GM18502 (cell line): ENCODE results near the gene RFX1.
"Not testable (repeated sequence)": the region's sequence is repeated elsewhere in the genome, so short reads cannot be mapped to it uniquely, and the experiment has no call there.

Experiments
- ATAC-seq: cut with Tn5 transposase; IDR thresholded peaks from one replicate; pipeline ENCODE4 v1.9.1; 2021; ENCODE audit warnings: mild to moderate bottlenecking; ENCODE audit not compliant: unreplicated experiment, poor library complexity

Gene RFX1

DNA sequence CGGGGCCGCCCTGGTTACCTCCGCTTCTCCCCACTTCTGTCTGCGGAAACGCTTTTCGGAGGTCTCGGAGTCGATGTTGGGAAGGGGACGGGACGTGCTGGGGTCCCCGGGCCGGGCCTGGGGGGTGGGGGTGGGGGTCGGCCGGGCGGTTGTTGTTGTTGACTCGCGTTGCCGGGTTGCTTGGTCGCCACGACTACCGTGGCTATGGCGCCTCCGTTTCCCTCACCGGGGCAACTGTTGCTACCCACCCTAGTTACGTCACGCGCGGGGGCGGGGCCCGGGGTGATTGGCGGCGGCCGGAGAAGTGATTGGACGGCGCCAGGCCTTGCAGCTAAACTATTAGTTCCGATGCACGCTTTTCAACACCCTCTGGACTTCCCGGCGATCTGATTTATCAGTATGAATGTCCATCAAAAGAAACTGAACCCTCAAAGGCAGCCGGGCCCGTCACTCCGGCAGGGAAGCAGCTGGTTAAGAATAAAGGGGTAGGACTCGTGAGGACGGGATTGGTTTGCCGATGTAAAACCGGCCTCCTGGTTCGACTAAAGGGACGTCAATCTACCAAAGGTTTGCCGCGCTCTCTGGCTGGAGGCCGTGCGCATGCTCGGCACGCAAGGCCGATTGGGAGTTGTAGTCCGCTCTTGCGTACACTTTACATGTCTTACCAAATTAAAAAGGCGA, at the start of gene RFX1:
RFX1 (minus strand) TSS at position 236 of the 681 bp plus-strand sequence. CDS start 12,477 bp downstream, outside the sequence.
- ATAC-seq = peak; percentile 77

DNA sequence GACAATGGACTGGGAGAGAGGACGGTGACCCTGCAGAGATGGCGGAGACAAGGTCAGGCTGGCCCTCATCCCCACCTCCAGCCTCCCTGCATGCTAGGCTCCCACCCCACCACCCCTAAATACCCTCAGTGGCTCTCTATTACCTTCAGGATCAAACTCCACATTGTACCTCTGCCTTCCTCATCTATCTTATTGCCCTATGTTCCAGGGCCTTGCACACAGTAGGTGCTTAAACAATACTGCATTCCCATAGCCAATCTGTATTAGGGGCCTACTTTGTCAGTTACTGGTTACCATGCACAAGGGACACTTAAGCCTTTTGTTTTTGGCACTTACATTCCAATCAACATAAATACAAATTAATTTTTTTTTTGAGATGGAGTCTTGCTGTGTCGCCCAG, 49.3 kb upstream of the RFX1 start:
- no peak for ATAC-seq

- ATAC-seq = no peak
Observed at GRCh38 chr19:14054721-14055120, 48.6 kb upstream of the RFX1 start.

- ATAC-seq = no peak
Observed at GRCh38 chr19:14054099-14054498, 48.0 kb upstream of the RFX1 start.

- ATAC-seq = no peak
Observed at GRCh38 chr19:14053500-14053899, 47.4 kb upstream of the RFX1 start.

GRCh38 chr19:14053032-14053431, 46.9 kb upstream of the RFX1 start:
- no peak for ATAC-seq

DNA sequence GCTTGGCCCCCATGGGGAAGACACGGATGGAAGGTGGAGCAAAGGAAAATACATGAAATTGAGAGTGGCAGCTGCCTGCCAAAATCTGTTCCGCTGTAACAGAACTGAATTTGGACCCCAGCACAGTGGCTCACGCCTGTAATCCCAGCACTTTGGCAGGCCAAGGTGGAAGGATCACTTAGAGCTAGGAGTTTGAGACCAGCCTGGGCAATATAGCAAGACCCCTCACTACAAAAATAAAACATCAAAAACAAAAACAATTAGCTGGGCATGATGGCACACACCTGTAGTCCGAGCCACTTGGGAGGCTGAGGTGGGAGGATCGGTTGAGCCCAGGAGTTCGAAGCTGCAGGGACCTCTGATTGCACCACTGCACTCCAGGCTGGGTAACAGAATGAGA, 46.4 kb upstream of the RFX1 start:
- no peak for ATAC-seq

DNA sequence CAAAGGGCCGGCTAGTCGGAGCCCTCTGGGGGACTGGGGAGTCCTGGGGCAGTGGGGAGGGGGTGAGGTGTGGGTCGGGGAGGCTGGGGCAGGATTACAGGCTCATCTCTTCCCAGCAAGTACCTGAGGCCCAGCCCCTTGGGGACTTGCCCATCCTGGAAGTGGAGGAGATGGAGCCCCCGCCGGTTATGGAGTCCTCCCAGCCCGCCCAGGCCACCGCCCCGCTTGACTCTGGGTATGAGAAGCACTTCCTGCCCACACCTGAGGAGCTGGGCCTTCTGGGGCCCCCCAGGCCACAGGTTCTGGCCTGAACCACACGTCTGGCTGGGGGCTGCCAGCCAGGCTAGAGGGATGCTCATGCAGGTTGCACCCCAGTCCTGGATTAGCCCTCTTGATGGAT, 45.9 kb upstream of the RFX1 start:
- ATAC-seq = no peak

GRCh38 chr19:14050961-14051360, 44.8 kb upstream of the RFX1 start:
- ATAC-seq = not testable (repeated sequence)

GRCh38 chr19:14050512-14050911, 44.4 kb upstream of the RFX1 start:
- no peak for ATAC-seq

DNA sequence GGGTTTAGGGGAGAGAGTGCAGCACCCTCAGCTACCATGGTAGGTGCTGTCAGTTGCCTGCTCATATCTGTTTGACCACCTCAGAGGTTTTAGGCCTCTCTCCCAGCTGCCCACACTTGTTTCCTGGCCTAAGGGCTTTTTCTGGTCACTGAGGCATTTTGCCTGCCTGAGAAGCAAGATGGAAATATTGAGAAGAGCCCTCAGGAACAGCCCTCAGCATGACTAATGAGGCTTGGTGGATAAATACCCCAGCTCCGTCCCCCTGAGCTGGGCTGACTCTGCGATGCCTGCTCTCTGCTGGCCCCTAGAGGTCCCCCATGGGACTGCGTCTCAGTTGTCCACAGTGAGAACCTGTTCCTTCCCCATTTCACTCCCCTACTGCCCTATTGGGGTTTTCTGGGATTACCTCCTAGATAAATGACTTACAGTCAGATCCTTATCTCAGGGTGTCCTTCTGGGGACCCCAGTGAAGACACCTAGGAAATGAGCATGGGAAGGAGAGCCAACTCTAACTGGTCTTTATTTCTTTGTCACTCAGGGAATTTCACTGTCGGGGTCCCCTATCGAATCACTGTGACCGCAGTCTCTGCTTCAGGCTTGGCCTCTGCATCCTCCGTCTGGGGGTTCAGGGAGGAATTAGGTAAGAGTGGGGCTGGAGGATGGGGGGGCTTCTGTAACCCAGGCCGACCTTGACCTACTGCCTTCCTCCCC, 42.5 kb upstream of the RFX1 start:
- no peak for ATAC-seq

- ATAC-seq = not testable (repeated sequence)
Observed at GRCh38 chr19:14047866-14048265, 41.7 kb upstream of the RFX1 start.

DNA sequence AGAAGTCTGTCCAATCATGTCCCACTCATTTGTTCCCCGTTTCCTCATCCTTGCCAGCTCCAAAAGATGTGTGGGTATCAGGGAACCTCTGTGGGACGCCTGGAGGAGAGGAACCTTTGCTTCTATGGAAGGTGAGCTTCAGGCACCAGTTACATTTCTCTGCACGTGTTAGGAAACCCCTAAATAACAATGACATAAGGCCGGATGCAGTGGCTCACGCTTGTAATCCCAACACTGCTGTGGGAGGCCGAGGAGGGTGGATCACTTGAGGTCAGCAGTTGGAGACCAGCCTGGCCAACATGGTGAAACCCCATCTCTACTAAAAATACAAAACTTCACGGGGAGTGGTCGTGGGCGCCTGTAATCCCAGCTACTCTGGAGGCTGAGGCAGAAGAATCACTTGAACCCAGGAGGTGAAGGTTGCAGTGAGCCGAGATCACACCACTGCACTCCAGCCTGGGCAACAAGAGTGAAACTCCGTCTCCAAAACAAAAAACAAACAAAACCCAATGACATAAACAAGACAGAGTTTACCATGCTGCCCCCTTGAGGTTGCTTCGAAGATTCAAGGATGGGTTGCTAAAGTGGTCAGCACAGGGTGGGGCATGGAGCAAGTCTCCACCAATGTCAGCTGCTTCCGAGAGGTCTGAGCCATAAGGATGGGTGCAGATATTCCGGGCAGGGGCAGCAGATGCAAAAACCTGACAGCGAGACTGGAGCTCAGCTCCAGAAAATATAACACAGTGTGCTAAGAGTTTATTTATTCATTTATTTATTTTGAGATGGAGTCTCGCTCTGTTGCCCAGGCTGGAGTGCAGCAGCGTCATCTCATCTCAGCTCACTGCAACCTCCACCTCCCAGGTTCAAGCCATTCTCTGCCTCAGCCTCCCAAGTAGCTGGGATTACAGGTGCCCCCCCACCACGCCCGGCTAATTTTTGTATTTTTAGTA, 36.8 kb upstream of the RFX1 start:
- not testable (repeated sequence) for ATAC-seq

DNA sequence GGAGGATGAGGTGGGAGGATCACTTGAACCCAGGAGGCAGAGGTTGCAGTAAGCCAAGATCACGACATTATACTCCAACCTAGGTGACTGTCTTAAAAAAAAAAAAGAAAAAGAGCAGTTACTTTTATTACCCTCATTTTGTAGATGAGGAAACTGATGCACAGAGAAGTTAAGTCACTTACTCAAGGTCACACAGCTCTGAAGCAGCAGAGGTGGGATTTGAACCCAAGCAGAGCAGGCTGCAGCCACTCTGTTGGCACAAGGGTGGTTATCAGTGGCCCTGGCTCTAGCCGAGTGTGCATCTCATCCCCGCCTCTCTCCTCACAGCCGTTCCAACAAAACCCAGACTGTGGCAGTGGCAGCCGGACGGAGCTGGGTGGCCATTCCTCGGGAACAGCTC, 33.1 kb upstream of the RFX1 start:
- ATAC-seq = no peak

DNA sequence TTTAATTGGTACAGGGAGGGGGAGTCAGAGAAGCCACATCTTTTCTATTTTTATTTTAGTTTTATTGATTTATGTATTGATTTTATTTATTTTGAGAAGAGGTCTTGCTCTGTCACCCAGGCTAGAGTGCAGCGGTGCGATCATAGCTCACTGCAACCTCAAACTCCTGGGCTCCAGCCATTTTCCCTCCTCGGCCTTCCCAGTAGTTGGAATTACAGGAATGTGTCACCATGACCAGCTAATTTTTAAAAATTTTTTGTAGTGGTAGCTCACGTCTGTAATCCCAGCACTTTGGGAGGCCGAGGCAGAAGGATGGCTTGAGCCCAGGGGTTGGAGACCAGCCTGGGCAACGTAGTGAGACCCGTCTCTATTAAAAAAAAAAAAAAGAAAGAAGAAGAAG, 29.6 kb upstream of the RFX1 start:
- no peak for ATAC-seq

GRCh38 chr19:14035159-14035558, 29.0 kb upstream of the RFX1 start:
- not testable (repeated sequence) for ATAC-seq

DNA sequence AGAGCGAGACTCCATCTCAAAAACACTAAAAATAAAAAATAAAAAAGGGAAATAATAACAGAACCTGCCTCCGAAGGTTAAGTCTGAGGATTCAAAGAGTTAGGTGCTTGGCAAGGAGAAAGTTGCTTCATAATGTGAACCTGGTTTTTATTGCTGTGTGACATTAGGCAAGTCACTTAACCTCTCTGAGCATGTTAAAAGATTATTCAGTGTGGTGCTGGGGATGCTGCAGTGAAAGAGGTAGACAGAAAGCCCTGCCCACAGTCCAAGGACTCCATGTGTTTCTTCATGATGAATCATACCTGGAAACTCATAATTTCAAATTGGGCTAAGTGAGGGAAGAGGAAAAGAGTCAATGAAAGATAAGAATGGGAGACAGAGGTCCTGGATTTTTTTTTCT, 27.8 kb upstream of the RFX1 start:
- no peak for ATAC-seq

DNA sequence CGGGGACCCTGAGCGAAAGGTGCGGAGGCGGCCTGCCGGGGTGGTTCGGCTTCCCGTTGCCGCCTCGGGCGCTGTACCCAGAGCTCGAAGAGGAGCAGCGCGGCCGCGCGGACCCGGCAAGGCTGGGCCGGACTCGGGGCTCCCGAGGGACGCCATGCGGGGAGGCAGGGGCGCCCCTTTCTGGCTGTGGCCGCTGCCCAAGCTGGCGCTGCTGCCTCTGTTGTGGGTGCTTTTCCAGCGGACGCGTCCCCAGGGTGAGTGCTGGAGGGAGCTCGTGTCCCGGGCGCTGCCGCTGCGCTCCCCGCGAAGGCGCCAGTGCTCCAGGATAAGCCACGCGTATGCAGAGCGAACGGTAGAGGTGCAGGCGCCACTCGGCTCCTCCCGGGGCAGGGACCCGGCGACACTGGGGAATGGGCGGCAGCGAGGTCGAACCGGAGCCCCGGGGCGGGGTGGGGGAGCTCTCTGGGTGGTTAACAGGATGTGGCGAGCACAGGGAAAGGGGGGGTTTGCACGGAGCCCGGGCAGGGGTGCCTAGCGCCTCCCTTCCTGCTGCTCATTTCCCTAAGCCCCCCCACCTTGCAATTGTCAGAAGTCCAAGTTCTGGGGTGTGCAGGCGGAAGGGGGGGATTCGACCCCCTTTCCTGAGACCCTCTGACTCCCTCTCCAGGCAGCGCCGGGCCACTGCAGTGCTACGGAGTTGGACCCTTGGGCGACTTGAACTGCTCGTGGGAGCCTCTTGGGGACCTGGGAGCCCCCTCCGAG, 25.8 kb upstream of the RFX1 start, which contains the start of gene IL27RA:
IL27RA (plus strand) TSS at position 44 of the 762 bp plus-strand sequence; CDS start at position 155, 111 bp downstream.
- peak; percentile 67 for ATAC-seq

GRCh38 chr19:14030997-14031718, 25.0 kb upstream of the RFX1 start:
- ATAC-seq = no peak
